ENCODE results near the gene ARPC1B.

The ARPC1B gene

DNA sequence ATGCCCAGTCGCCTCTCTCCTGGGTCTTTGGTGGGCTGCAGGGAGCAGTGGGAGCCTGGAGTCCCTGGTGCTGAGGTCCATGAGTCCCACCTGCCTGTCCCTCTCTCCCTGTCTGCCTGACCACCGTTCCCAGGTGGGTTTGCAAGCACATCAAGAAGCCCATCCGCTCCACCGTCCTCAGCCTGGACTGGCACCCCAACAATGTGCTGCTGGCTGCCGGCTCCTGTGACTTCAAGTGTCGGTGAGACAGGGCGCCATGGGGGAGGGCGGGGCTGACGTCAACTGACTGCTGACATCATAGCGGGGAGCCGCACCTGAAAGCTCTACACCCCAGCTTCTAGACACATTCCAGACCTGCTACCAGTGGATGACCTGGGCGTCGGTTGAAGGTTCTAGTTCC is 15.2 kb downstream of the ARPC1B start:
- no peak for DNase-seq (ENCODE audit: low spot score)

DNA sequence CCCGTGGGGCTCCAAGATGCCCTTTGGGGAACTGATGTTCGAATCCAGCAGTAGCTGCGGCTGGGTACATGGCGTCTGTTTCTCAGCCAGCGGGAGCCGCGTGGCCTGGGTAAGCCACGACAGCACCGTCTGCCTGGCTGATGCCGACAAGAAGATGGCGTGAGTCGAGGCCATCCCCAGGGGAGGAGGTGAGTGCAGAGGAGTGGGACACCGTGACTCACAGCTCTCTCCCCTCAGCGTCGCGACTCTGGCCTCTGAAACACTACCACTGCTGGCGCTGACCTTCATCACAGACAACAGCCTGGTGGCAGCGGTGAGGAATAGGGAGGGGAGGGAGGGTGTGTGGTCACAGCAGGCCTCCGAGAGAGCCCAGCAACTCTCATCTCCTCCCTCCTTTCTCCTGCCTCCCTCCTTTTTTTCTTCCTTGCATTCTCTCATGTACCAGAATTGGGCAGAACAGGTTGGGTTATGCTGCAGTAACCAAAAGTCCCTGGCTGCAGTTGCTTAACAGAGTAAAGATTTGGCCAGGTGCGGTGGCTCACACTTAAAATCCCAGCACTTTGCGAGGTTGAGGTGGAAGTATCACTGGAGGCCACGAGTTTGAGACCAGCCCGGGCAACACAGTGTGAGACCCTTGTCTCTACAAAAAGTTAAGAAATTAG is 16.5 kb downstream of the ARPC1B start:
- no peak for DNase-seq (ENCODE audit: low spot score)

DNA sequence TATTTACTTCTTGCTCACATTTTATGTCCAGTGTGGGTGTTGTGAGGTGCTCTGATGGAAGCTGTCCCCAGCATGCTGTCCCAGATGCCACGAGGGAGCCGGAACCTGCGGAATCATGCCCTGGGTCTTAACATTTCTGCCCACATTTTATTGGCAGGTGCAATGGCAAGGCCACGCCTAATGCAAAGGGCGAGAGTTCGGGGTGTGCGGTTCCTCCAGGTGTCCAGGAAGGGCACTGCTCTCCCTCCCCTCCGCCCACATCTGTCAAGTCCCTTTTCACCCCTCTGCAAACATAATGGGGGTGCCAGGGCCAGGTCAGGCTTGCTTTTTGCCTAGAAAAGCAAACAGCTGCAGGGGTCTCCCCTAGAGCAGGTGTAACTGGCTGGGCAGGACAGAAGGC is 17.5 kb downstream of the ARPC1B start:
- no peak for DNase-seq (ENCODE audit: low spot score)

DNA sequence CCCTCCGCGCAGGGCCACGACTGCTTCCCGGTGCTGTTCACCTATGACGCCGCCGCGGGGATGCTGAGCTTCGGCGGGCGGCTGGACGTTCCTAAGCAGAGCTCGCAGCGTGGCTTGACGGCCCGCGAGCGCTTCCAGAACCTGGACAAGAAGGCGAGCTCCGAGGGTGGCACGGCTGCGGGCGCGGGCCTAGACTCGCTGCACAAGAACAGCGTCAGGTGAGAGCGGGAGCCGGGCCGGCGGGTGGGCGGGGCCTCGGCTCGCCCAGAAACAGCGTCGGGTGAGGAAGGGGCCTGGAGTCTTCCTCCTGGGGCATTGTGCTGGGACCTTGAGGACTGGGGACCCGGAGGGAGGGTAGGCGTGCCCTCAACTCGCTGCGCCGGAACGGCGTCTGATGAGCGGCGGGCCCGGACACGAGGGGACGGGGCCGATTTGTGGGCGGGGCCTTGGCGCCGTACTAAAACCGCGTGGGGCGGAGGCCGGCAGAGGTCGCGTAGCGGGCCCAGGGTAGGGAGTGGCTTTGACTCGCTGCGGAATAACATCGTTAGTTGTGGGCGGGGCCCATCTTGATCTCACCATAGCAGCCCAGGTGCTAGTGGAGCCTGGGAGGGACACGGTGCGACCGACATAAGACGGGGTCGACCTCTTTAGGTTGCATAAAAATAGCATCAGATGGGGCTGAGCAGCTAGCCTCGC is 18.3 kb downstream of the ARPC1B start:
- no peak for DNase-seq (ENCODE audit: low spot score)

DNA sequence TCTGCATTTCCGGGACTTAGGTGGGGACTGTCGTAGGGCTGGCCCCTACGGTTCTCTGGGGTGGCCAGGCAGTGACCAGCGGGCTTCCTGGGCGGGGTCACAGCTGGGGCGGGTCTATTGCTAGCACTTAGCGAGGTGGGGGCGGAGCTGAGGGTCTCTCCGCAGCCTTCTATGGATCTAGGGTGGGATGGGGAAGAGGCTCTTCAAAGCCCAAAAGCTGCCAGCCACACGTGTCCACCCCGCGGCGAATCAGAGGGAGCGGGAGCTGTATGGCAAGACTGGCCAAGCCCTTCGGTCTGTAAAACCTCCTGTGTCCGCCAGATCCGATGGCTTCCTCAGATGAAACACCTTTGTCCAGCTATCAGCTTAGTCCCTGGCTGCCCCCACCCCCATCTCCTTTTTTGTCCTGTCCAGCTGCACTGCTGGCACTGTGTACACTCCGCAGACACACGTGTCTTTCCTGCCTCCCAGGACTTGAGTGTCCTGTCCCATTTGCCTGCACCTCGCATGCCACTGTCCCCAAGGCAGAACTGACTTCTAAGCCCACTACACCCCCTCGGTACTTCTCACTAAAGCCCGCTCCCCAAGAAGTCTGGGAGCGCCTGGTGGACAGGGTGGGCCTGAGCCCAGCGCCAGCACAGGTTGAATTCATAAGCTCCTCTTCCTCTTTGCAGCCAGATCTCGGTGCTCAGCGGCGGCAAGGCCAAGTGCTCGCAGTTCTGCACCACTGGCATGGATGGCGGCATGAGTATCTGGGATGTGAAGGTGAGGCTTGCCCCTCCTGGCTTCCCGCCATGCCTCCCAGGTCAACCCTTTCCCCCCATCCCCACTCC is 19.0 kb downstream of the ARPC1B start:
- DNase-seq (ENCODE audit: low spot score) = no peak

DNA sequence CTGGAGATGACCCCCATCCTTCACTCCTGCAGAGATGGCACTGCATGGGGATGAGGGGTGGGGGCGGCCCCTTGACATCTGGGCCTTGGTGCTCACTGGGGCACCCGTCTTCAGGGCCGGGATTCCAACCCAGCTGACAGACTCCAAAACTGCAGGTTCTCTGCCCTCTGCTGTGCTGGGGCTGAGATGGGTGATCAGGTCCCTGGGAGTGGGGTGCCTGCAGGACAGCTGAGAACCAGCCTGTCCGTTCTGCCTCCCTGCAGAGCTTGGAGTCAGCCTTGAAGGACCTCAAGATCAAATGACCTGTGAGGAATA is 19.6 kb downstream of the ARPC1B start:
- DNase-seq (ENCODE audit: low spot score) = no peak

DNA sequence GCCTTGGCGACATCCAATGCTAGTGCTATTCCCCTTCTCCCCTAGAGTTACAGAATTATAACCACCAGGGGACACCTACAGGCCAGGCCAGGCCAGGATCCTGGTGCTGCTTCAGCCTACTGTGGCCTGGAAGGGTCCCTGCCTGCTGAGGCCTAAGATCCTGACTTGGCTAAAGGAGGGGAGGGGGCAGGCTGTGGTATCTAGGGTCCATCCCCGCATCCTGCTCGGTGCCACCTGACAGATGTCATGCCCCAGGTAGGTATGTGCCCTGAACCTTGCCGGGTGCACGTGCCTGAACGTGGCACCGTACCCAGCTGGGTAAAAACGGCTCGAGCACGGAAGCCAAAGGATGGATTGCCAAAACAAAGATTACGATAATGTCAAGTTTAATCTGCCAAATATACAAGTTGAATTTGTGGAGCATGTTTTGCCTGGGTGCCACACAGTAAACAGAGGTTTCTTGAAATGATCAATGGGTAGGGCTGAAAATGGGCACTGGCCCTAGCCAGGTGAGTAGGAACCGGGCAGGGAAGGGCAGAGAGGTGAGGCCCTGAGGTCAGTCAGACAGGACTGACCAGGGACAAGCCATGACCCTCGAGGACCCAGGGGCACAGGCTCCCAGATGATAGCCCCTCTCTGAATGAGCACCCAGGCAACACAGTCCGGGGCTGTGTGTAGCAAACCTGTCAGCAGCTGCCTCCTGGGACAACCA is 21.2 kb downstream of the ARPC1B start:
- DNase-seq (ENCODE audit: low spot score) = no peak

DNA sequence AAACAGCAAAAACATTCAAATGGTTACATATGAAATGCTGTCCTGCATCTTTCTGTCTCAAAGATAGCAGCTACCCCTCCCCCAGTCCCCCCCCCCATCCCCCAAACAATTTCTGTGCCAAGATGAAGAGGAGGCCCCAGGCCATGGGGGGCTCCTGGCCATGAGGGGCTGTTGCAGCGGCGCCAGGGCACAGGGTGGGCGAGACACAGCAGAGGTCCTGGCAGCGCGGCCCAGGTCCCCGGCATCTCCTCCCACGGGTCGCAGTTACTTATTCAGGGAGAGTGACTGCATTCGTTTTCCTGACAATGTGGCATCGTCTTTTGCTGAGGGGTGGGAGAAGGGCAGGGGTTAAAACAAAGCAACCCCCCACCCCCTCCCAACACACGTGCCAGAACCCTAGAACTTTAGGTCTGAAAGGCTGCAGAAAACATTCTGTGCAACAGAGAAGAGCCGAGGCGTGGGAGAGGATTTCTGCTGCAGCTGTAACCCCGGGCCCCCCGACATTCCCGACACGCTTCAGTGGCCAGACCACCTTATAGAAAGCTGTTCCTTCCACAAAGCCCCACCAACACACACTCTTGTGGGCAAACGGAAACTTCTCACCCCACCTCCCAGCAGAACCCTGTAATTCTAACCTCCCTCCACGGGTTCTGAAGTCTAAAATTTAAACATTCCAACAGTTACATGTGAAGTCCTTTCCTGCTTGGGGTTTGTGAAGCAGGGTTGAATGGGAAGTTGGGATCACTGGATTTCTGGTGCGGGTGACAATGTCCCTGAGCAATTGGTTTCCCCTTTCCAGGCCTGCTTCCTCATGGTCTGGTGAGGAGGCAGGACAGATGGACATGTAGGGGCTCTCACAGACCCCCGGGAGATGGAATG is 22.1 kb downstream of the ARPC1B start:
- no peak for DNase-seq (ENCODE audit: low spot score)

DNA sequence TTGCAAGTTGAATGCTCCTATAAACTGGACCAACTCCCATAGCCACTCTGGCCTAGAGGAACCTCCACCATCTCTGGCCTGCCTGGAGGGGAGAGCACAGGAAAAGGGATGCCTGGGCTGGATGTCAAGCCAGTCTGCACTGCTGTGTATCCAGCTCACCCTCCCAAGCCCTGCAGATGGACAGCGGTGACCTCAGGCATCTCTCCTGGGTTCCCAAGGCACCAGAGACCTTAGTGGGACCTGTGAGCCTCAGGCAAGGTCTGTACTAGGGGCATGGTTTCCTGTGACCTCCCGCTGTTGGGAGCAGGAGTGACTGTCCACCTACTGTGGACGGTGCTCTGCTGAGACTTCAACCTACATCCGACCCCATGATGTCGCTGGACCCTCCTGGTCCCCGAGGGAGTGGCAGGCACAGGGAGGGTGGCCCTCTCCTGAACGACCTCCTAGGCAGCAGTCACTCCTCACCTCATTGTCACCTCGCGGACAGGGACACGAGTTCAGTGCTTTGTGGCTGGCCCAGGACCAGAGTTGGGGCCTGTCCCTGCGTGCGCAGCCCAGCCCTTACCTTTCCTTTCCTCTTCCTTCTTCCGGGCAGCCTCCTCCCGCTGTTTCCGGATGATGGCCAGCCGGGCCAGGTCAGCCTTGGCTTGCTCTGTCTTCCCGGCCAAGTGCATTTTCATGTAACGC is 22.9 kb downstream of the ARPC1B start:
- no peak for DNase-seq (ENCODE audit: low spot score)

DNA sequence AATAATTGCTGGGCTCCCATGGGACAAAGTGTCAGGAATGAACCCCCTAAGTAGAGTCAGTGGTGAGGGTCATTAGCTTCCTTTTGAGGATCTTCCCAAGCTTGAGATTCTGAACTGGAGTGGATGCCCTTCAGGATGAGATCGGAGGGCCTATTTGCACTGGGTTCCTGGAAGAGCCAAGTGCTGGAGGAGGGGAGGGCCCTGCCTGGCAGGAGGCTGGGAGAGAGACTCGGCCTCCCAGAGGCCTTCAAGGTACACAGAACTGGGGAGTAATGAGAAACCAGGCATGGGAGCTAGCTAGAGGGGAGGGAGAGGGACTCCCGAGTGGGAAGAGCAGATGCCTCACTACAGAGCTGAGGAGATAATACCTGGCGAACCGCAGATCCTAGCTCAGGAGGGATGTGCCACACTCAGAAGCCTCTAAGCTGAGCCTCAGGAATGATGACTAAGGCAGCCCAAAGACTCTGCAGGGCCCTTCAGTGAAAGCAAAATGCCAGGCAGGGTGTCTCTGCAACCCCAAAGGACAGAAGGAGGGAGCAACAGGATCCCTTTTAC is 24.4 kb downstream of the ARPC1B start:
- DNase-seq (ENCODE audit: low spot score) = no peak

DNA sequence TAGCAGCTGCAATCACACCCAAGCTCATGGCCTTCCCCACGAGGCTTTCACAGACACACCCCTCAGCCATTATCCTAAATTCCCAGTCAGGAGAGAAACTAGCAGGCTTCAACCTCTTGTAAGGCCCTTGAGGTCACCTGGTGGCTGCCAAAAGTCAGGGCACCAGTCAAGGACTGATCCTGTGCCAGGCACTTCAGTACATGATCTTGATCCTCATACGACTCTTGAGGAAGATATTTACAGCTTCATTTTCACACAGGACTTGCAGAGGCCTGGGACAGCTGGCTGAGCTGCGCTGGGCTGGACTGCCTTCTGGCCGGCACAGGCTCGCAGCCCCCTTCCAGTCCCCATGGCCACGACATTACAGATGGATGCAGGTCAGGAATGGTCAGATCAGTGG is 25.1 kb downstream of the ARPC1B start:
- no peak for DNase-seq (ENCODE audit: low spot score)

DNA sequence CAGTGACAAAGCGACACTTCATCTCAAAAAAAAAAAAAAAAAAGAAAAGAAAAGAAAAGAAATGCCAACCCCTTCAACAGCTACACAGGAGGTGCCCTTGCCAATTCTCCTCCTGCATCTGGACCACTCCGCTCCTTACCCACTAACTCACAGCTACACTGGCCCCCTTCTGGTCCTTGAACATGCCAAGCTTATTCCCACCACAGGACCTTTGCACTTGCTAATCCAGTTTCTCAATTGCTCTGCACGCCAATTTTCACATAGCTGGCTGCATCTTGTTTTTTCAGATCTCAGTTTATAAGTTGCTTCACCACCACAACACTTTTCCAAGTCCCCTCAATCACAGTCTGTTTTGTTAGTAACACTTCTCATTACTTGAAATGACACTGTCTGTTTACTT is 28.3 kb downstream of the ARPC1B start:
- no peak for DNase-seq (ENCODE audit: low spot score)

DNA sequence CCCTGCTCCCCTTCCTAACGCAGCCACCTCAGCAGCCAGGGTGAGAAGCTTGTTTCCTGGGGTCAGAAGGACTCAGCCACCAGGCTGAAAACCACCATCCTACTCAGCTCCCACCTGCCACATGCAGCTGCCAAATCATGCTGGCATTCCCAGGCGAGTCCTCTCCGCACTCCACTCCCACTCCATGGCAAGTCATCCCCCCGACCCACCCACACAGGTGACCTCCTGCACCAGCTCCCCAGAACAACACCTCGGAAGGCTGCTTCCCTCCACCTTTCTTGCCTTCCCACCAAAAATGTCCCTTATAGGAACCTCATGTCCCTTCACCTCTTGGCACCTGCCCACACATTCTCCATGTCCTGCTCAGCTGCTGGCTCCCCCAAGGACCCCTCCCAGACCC is 29.2 kb downstream of the ARPC1B start:
- DNase-seq (ENCODE audit: low spot score) = no peak

DNA sequence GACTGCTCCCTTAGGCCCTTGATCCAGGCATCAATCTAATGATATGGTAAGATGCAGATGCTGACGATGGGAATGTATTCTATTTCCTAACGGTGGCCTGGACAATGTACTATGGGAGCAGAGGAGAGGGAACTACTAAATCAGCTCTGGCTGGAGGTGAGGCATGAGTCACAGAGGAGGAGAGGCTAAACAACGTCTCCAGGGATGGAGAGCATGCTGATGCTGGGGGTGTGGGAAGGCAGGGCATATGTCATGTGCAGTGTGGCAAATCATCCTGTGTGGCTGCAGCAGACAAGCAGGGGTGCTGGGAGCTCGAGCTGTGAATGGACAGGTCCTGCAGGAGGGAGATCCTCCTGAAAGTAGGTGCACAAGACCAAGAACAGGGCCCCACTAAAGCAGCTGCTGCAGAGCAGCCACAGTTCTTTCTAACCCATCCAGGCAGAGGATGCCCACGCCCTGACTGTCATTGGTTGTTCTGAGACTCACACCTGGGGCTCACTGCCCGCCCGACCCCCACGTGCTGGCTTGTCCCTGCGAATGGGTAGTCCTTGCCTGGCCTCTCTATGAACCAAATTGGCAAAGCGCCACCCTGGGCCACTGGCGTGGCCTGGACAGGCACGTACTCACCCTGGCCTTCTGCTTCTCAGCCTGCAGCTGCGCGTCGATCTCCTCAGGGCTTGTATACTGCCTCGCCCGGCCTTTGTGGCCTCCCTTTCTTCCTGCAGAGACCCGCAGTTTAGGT is 29.9 kb downstream of the ARPC1B start:
- no peak for DNase-seq (ENCODE audit: low spot score)

DNA sequence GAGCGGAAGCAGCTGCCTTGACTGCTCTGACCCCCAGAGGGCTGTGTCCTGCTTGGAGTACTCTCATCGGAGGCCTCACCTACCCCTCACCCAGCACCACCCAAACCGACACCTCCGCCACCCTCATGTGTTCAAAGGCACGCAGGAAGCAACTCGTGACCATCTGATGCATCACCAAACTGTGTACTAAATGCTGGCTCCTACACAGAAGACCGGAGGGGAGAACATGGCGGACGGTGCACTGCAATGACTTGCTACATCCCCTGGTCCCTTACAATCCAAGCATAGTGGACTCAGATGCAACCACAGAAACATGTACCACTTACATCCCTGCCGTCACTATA is 30.4 kb downstream of the ARPC1B start:
- no peak for DNase-seq (ENCODE audit: low spot score)

DNA sequence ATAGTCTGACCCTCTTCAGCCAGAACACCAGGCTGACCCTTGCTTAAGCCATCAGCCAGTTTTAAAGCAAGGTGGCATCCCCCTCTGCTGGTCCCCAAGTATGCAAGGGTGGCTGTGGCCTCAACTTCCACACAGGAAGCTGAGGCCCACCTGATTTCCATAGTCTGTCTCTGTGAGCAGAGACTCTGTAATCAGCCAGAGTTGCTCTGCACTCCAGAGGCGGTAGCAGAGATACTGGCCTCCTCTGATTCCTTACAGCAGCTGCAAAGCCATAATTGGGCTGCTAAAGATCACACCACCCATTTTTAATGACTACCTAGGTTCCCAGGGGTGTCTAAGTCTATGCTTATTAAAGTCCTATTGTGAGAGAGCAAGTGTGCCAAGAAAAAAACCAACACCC is 32.0 kb downstream of the ARPC1B start:
- peak; percentile 53 for DNase-seq (ENCODE audit: low spot score)

DNA sequence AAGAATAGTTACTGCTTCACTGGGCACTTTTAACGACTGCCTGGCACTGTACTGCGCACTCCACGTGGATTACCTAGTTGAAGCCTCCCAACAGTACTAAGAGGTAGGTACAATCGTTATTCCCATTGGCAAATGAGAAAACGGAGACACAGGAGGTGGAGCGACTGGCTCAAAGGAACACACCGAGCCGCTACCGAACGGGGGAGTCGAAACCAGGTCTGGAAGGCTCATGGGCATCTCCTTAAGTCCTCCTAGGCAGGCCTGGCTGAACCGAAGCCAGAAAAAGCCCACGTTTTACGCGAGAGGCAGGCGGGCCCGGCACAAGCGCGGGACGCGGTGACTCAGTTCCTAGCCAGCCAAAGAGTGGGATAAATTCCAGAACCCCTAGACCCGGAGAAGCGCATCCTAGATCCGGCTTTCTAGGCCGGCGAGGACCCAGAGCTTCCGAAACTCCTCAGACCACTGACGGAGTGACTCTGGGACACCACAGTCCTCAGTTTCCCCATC is 33.4 kb downstream of the ARPC1B start:
- peak; percentile 51 for DNase-seq (ENCODE audit: low spot score)

DNA sequence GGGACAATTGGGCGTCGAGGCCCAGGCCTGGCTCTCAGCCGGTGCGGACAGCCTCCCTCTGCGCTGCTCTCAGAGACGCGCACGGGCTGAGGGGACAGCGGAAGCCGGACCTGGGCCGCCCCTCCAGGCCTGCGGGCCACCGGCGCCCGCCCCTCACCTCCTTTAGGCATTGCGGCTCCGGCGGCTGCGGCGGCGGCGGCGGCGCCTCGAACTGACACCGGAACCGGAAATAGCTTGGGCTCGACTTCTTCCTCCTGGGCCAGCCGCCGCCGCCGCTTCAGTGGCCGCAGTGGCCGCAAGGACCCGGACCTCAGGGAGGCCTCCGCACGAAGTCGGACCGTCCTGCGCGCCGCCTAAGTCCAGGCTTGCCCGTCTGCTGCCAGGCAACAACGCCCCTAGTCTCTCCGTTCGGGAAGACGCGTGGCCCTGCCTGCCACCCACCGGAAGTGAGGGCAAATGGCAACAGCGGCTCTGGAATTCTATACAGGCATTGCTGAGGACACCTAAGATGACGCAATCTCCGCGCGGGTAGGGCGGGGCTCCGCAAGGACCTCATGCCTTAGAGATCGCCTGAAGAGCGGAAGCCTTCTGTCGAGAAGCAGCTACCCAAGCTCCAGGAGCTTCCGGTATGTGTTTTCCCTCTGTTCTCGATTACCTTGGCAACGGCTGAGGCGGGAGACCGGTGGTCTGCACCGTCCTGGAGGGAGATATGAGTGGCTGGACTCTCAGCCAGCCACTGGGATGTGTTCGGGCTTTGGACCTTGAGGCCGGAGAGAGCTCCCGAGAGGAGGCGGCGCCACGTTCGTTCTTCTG is 34.1 kb downstream of the ARPC1B start, which contains the start of the genes BUD31 and PDAP1:
BUD31 (plus strand) TSS at position 591 of the 813 bp plus-strand sequence. CDS start 2,124 bp downstream, outside the sequence.
PDAP1 (minus strand) TSS at position 219 of the 813 bp plus-strand sequence; CDS start at position 170, 49 bp downstream.
- DNase-seq (ENCODE audit: low spot score) = peak; percentile 98

DNA sequence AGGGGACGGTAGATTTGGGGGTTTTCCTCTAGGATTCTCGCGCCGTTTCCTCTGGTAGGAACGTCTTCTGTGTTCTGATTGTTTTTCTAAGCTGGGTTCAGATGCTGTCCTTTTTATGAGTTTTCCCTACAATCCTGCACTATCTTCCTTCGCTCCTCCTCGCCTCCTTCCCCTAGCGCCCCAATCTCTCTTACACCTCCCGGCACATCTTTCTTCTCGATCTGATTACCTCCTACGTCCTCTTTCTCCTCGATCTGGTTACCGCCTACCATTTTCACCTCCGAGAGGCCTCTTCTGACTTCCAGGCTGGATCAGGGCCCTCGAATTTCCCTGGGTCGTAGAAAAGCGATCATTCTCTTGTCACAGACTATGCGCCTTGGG is 34.7 kb downstream of the ARPC1B start:
- peak; percentile 66 for DNase-seq (ENCODE audit: low spot score)
